Measurements from ENCODE around the gene IFT81. TPM values are rescaled to one million over a fixed set of nuclear protein-coding genes. Genes with fewer than 3 reads are reported as not detected.
A peak's percentile ranks its signal among the peaks of the same experiment; 100 is the strongest.

Gene IFT81
- total and polyA plus RNA-seq, 2 donors (not counting 3 experiments of a cell fraction or from before 2014, with no cell fraction given), result 2.4 to 9.8 TPM

GRCh38 chr12:110079477-110080400 lies 44.4 kb upstream of the IFT81 start:
- Histone ChIP-seq H3K27me3 (ENCODE audit: control insufficient read depth in 2 of 2, insufficient read depth in 2 of 2, low read length in 2 of 2) (peaks cover 0 to 3% of the 10 kb centered on the region in 2 experiments), H3K79me2 (ENCODE audit: control insufficient read depth, insufficient read depth, low read length) (no peaks in the 10 kb centered on the region), H3K9ac (replicated peaks; ENCODE audit: extremely low read depth, insufficient read depth, low read length) (no peak overlapping the region), H3K9me1 (replicated peaks; ENCODE audit: control insufficient read depth, extremely low read depth, insufficient read depth, low read length) (no peaks in the 10 kb centered on the region), H3K9me3 (replicated peaks; ENCODE audit: control insufficient read depth, insufficient read depth, low read length) (no peaks in the 10 kb centered on the region), H3K27ac (ENCODE audit: insufficient read depth, low read depth, low read length) (no peak overlapping the region), H3K36me3 (ENCODE audit: control insufficient read depth in 2 of 2, extremely low read depth in 1 of 2, insufficient read depth in 2 of 2, low read length in 2 of 2) (no peaks in the 10 kb centered on the region), H2AFZ (ENCODE audit: low read depth, low read length) (peak overlapping the region; percentile 58), H3K4me1 (ENCODE audit: control insufficient read depth, extremely low read depth, insufficient read depth, low read length) (no peaks in the 10 kb centered on the region), H4K20me1 (replicated peaks; ENCODE audit: control insufficient read depth, extremely low read depth, insufficient read depth, low read length) (no peaks in the 10 kb centered on the region), H3K4me3 (replicated peaks in 1 of 3; ENCODE audit: insufficient read depth in 1 of 3, low read depth in 1 of 3, low read length in 3 of 3) (no peak overlapping the region), H3K4me2 (ENCODE audit: insufficient read depth, low read length) (no peak overlapping the region)
- CTCF ChIA-PET, result interaction anchor here (0.7 kb wide), 1 partner anchor 9 kb away, joined by 3 read pairs; no protein-coding TSS in a partner anchor
- intact Hi-C loops (cut with micrococcal nuclease) (no loop called here), dilution Hi-C loops (cut with MboI; ENCODE audit: extremely low pct_ligation_motif_present, low sequenced_read_pairs) (no loop called here)
- FAIRE-seq (no peak), DNase-seq (ENCODE audit: low read depth, low spot score) (peak; percentile 37)
- peak; percentile 10 for TF ChIP-seq MAX (IDR thresholded peaks at IDR 0.05; ENCODE audit: insufficient read depth, insufficient read length)
- TF ChIP-seq POLR2A (IDR thresholded peaks at IDR 0.05; ENCODE audit: low read depth, low read length), result no peak
- no TSS peak for BruUV-seq (replicated peaks)
- POLR2A ChIA-PET, result interaction anchor here (1.1 kb wide), 1 partner anchor 201 kb away, joined by 4 read pairs; no protein-coding TSS in a partner anchor

- no peak overlapping the region for H2AFZ ChIP-seq (ENCODE audit: low read depth, low read length)
- ChIA-PET POLR2A (no interaction called here), CTCF (no interaction called here)
- no peaks in the 10 kb centered on the region for H4K20me1 ChIP-seq (replicated peaks; ENCODE audit: control insufficient read depth, extremely low read depth, insufficient read depth, low read length)
- no peaks in the 10 kb centered on the region for H3K4me1 ChIP-seq (ENCODE audit: control insufficient read depth, extremely low read depth, insufficient read depth, low read length)
- H3K9me3 ChIP-seq (replicated peaks; ENCODE audit: control insufficient read depth, insufficient read depth, low read length), result no peaks in the 10 kb centered on the region
- FAIRE-seq (no peak), DNase-seq (ENCODE audit: low read depth, low spot score) (no peak)
- dilution Hi-C loops (cut with MboI; ENCODE audit: extremely low pct_ligation_motif_present, low sequenced_read_pairs), result no loop called here
- intact Hi-C loops (cut with micrococcal nuclease), result no loop called here
- H3K4me2 ChIP-seq (ENCODE audit: insufficient read depth, low read length), result no peak overlapping the region
- TF ChIP-seq POLR2AphosphoS5 (IDR thresholded peaks at IDR 0.05; ENCODE audit: insufficient read depth, low read depth, low read length), result no peak
- no peak for TF ChIP-seq MYC (IDR thresholded peaks at IDR 0.05; ENCODE audit: low read depth, low read length)
- no peak for TF ChIP-seq MAX (IDR thresholded peaks at IDR 0.05; ENCODE audit: insufficient read depth, insufficient read length)
- no peak for TF ChIP-seq FOS (IDR thresholded peaks at IDR 0.05; ENCODE audit: borderline replicate concordance, insufficient read depth, low read length)
- TF ChIP-seq JUN (IDR thresholded peaks at IDR 0.05; ENCODE audit: borderline replicate concordance, insufficient read depth, insufficient read length, low read depth), result no peak
- TF ChIP-seq CTCF (IDR thresholded peaks at IDR 0.05; ENCODE audit: extremely low read depth in 1 of 2, insufficient read depth in 1 of 2, low read depth in 1 of 2, low read length in 2 of 2), result no peak
- TF ChIP-seq EZH2 (IDR thresholded peaks at IDR 0.05; ENCODE audit: borderline replicate concordance, low read depth, low read length, severe bottlenecking), result no peak
- no peak for TF ChIP-seq GATA2 (IDR thresholded peaks at IDR 0.05; ENCODE audit: insufficient read depth, insufficient read length, low read depth, low read length)
- no peak for TF ChIP-seq POLR2A (IDR thresholded peaks at IDR 0.05; ENCODE audit: low read depth, low read length)
- H3K4me3 ChIP-seq (replicated peaks in 1 of 3; ENCODE audit: insufficient read depth in 1 of 3, low read depth in 1 of 3, low read length in 3 of 3), result no peak overlapping the region
- H3K27me3 ChIP-seq (ENCODE audit: control insufficient read depth in 2 of 2, insufficient read depth in 2 of 2, low read length in 2 of 2), result peaks cover 0 to 5% of the 10 kb centered on the region in 2 experiments
- H3K9ac ChIP-seq (replicated peaks; ENCODE audit: extremely low read depth, insufficient read depth, low read length), result no peak overlapping the region
- H3K79me2 ChIP-seq (ENCODE audit: control insufficient read depth, insufficient read depth, low read length), result no peaks in the 10 kb centered on the region
- H3K27ac ChIP-seq (ENCODE audit: insufficient read depth, low read depth, low read length), result no peak overlapping the region
- BruUV-seq (replicated peaks), result no TSS peak
- no peaks in the 10 kb centered on the region for H3K36me3 ChIP-seq (ENCODE audit: control insufficient read depth in 2 of 2, extremely low read depth in 1 of 2, insufficient read depth in 2 of 2, low read length in 2 of 2)
- H3K9me1 ChIP-seq (replicated peaks; ENCODE audit: control insufficient read depth, extremely low read depth, insufficient read depth, low read length), result no peaks in the 10 kb centered on the region
Measured at GRCh38 chr12:110080410-110080809, 43.7 kb upstream of the IFT81 start.

Measured in endothelial cell of umbilical vein (primary cell).